Adrenal gland (tissue), 5 donors: ENCODE measurements around the gene WIF1.

Experiments
- POLR2A ChIP-seq, 2 donors: fragments of 450-650 bp; IDR thresholded peaks; one replicate each; pipeline ENCODE4 v1.6.1; 2017; ENCODE audit warnings: antibody characterized with exemption in 2 of 2, mild to moderate bottlenecking in 2 of 2, moderate library complexity in 1 of 2
- TF ChIP-seq, protein P1 (sequence below), 6 experiments: fragments of 450-650 bp in 4 of 6; fragments of 200-600 bp in 2 of 6; sonication (generic) in 1 of 6; IDR thresholded peaks; 1 replicate in 5 of 6; 2 replicates in 1 of 6; pipeline versions ENCODE4 v1.5.1 to v1.8.0; 2016 to 2021; ENCODE audit warnings: antibody characterized with exemption in 6 of 6, mild to moderate bottlenecking in 2 of 6, moderate library complexity in 1 of 6
- donor health status: DM: no; HTN: no; CAD: no.

- TF ChIP-seq, protein P1, sequence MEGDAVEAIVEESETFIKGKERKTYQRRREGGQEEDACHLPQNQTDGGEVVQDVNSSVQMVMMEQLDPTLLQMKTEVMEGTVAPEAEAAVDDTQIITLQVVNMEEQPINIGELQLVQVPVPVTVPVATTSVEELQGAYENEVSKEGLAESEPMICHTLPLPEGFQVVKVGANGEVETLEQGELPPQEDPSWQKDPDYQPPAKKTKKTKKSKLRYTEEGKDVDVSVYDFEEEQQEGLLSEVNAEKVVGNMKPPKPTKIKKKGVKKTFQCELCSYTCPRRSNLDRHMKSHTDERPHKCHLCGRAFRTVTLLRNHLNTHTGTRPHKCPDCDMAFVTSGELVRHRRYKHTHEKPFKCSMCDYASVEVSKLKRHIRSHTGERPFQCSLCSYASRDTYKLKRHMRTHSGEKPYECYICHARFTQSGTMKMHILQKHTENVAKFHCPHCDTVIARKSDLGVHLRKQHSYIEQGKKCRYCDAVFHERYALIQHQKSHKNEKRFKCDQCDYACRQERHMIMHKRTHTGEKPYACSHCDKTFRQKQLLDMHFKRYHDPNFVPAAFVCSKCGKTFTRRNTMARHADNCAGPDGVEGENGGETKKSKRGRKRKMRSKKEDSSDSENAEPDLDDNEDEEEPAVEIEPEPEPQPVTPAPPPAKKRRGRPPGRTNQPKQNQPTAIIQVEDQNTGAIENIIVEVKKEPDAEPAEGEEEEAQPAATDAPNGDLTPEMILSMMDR (IDR thresholded peaks at IDR 0.05) = no peak
- no peak for TF ChIP-seq POLR2A (IDR thresholded peaks at IDR 0.05)
Measured at GRCh38 chr12:65139389-65139788, 18.3 kb upstream of the WIF1 start.
